Measurements from ENCODE around the gene ZNF385A.

Gene ZNF385A, protein sequence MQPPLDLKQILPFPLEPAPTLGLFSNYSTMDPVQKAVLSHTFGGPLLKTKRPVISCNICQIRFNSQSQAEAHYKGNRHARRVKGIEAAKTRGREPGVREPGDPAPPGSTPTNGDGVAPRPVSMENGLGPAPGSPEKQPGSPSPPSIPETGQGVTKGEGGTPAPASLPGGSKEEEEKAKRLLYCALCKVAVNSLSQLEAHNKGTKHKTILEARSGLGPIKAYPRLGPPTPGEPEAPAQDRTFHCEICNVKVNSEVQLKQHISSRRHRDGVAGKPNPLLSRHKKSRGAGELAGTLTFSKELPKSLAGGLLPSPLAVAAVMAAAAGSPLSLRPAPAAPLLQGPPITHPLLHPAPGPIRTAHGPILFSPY

DNA sequence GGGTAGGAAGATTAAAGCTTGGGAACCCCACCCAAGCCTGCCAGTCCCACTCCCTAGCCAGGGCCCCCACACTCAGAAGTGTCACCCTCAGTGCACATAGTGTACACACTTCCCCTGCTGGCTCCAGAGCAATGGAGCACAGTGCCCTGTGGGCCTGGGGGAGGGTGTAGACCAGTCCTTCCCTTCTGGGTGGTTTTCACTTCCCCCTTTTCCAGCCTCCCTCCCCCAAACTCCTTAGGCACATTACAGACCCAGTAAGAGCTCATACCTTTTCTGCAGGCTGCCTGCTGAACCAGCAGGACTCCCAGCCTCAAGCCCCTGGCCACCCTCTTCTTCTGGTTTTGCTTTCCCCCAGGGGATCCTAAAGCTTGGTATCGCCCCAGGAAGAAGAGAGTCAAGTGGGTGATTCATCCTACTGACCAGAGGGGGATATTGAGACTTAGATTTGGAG is at the start of gene ZNF385A:
TSS of gene ZNF385A (minus strand) at position 143 of the 451 bp plus-strand sequence. CDS start 219 bp downstream, outside the sequence.
- no peak within 1 kb of the TSS for H3K4me3 ChIP-seq (ENCODE audit: low read depth, low read length)
- in situ Hi-C loops (cut with HindIII; ENCODE audit: low sequenced_read_pairs), result no loop called here
- TF ChIP-seq CTCF (IDR thresholded peaks at IDR 0.05; ENCODE audit: low read depth, low read length), result no peak
- no peak for DNase-seq (ENCODE audit: low read depth, low spot score)

DNA sequence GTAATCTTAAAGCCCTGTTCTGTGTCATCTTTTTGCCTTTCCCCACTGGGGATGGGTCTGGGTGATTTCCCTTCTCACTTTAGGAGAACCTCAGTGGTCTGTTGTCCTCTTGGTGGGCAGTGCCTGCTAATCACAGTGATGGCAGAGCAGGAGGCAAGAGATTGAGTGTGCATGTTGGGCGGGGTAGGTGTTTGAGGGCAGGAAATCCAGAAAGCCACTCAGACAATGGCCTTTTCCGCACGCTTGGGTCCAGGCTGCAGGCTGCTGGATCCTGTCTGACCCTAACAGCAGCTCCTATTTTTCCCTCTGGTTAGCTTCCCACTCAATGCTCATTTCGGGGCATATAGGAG is 48.3 kb upstream of the ZNF385A start:
- in situ Hi-C loops (cut with HindIII; ENCODE audit: low sequenced_read_pairs), result no loop called here
- no peak for TF ChIP-seq CTCF (IDR thresholded peaks at IDR 0.05; ENCODE audit: low read depth, low read length)
- no peak overlapping the region for H3K4me3 ChIP-seq (ENCODE audit: low read depth, low read length)
- no peak for DNase-seq (ENCODE audit: low read depth, low spot score)

GRCh38 chr12:54431911-54432814 is 47.6 kb upstream of the ZNF385A start:
- no peak overlapping the region for H3K4me3 ChIP-seq (ENCODE audit: low read depth, low read length)
- peak; percentile 69 for DNase-seq (ENCODE audit: low read depth, low spot score)
- TF ChIP-seq CTCF (IDR thresholded peaks at IDR 0.05; ENCODE audit: low read depth, low read length), result peak; percentile 5
- in situ Hi-C loops (cut with HindIII; ENCODE audit: low sequenced_read_pairs), result no loop called here

- in situ Hi-C loops (cut with HindIII; ENCODE audit: low sequenced_read_pairs), result no loop called here
- no peak overlapping the region for H3K4me3 ChIP-seq (ENCODE audit: low read depth, low read length)
- no peak for TF ChIP-seq CTCF (IDR thresholded peaks at IDR 0.05; ENCODE audit: low read depth, low read length)
- peak; percentile 20 for DNase-seq (ENCODE audit: low read depth, low spot score)
Observed at GRCh38 chr12:54430471-54431069, 46.0 kb upstream of the ZNF385A start.

- no peak for DNase-seq (ENCODE audit: low read depth, low spot score)
- TF ChIP-seq CTCF (IDR thresholded peaks at IDR 0.05; ENCODE audit: low read depth, low read length), result no peak
- in situ Hi-C loops (cut with HindIII; ENCODE audit: low sequenced_read_pairs), result no loop called here
- no peak overlapping the region for H3K4me3 ChIP-seq (ENCODE audit: low read depth, low read length)
Observed at GRCh38 chr12:54429014-54429471, 44.5 kb upstream of the ZNF385A start.
